GDM1 (cell line): ENCODE data around the gene KCNJ12.
"Not testable (repeated sequence)": the region's sequence is repeated elsewhere in the genome, so short reads cannot be mapped to it uniquely, and the experiment has no call there.

ENCODE experiments used
- DNase-seq: peaks from one replicate; lab custom pipeline; 2025; lab: John Stamatoyannopoulos, UW

KCNJ12 gene

DNA sequence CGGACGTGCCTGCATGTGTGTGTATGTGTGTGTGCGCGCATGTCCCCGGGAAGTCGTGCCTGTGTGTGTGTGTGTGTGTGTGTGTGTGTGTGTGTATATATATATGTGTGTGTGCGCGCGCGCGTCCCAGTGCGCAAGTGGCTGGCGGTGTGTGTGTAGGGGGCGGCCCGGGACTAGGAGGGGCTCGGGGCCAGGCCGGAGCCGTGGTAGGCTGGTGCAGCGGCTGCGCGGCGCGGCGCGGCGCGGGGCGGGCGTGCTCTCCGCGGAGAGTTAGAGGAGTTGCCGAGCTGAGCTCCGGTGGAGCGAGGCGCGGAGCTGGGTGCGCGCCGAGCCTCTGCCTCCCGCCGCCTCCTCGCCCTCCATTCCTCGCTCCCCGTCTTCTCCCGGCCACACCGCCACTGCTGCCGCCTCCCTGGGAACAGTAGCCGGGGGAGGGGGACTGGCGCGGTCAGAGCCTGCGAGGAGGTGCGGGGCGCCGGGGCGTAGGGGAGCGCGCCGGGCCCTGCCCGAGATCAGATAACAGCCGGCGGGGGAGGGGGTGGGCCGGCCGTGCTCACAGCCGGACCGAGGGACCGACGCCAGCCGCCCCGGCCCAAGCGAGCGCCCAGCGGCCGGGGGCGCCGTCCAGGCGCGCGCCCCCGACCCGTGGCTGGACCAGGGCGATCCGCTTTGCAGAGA, at the start of gene KCNJ12:
TSS of gene KCNJ12 (plus strand) at position 277 of the 678 bp plus-strand sequence. CDS start 38,986 bp downstream, outside the sequence.
- no peak for DNase-seq

DNA sequence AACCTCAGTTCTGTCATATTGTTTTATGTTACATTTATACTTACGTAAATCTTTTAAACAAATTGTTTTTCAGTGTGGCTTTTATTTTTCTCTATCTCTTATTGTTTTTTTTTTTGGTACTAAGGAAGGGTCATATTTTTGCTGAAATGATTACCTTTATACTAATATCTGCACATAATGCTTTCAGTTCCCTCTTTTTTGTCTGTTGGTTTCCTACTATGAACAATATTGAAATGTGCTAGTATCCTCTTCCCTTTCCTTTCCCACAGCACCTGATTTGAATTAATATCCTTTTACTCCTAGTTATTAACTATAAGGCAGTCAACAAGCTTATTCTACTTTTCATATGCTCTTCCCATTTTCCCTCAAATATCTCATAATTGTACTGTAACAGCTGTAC, 48.2 kb upstream of the KCNJ12 start:
- not testable (repeated sequence) for DNase-seq

GRCh38 chr17:21328778-21329177, 47.4 kb upstream of the KCNJ12 start:
- DNase-seq: not testable (repeated sequence)

- no peak for DNase-seq
These were observed 45.6 kb upstream of the KCNJ12 start for GRCh38 chr17:21330436-21331160.

GRCh38 chr17:21336541-21337294, 39.4 kb upstream of the KCNJ12 start:
- DNase-seq: not testable (repeated sequence)

DNA sequence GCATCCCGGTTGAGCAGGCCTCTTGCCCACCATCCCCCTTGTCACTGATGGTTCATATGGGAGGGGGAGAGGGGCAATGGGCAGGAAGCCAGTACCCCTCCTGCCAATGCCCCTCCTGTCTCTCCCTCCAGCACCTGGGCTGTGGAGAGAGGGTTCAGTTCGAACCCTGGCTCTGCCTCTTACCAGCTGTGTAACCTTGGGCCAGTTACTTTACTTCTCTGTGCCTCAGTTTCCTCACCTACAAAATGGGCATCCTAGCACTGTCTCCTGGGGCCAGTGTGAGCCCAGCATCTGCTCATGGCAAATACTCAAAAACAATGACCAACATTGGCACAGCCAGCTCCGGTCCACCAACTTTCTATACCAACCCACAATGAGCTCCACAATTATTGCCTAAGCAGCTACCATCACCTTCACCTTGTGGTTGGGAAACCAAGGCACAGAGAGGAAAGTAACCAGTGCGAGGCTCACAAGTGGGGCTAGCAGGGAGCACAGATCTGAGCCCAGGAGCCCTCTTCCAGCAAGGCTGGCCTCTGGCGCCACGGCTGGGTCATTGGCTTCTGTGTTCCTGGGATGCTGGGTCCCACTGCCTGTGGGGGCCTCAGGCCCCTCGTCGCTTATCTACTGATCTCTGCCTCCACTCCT, 38.1 kb upstream of the KCNJ12 start:
- DNase-seq: not testable (repeated sequence)

- DNase-seq: no peak
These were observed 37.1 kb upstream of the KCNJ12 start for GRCh38 chr17:21339011-21339410.

- not testable (repeated sequence) for DNase-seq
These were observed 36.6 kb upstream of the KCNJ12 start for GRCh38 chr17:21339571-21339970.

DNA sequence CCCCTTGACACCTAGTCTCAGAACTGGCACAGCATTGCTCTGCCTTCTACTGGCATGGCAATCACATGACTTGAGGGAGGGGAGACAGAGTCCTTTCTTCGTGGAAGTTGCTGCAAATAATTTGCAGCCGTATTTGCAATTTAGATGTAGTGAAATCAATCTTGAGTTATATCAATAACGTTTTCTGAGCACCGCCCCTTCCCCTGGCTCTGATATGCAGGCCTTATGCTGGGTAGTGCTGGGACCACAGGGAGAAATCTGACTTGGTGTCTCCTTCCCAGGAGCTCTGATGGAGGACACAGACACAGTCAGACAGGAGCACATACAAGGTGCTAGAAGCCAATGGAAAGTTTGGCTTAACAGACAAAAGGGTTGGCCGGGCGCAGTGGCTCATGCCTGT, 35.8 kb upstream of the KCNJ12 start:
- DNase-seq: not testable (repeated sequence)

GRCh38 chr17:21341279-21341678, 34.9 kb upstream of the KCNJ12 start:
- not testable (repeated sequence) for DNase-seq

GRCh38 chr17:21341925-21342540, 34.1 kb upstream of the KCNJ12 start:
- DNase-seq: not testable (repeated sequence)

GRCh38 chr17:21343061-21343949, 32.9 kb upstream of the KCNJ12 start:
- DNase-seq: not testable (repeated sequence)

DNA sequence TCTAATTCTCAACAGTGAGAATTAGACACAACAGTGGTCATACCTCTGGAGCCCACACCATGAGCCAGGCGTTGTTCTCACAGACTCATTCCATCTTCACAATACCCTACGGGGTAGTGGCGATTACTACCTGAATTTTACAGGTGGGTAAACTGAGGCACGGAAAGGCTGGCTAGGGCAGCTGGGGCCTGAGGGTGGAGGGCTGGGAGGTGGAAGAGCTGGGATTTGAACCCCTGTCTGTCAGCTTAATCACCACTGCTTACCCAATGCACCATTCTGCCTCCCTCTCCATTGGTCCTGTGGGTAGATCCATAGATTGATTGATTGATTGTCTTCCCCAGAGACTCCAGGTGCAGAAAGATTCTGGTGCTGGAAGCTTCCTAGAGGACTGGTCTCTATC, 31.4 kb upstream of the KCNJ12 start:
- DNase-seq: not testable (repeated sequence)

- no peak for DNase-seq
These were observed 30.9 kb upstream of the KCNJ12 start for GRCh38 chr17:21345236-21345635.

- DNase-seq: not testable (repeated sequence)
These were observed 30.1 kb upstream of the KCNJ12 start for GRCh38 chr17:21346107-21346506.

- DNase-seq: not testable (repeated sequence)
These were observed 29.4 kb upstream of the KCNJ12 start for GRCh38 chr17:21346651-21347250.

DNA sequence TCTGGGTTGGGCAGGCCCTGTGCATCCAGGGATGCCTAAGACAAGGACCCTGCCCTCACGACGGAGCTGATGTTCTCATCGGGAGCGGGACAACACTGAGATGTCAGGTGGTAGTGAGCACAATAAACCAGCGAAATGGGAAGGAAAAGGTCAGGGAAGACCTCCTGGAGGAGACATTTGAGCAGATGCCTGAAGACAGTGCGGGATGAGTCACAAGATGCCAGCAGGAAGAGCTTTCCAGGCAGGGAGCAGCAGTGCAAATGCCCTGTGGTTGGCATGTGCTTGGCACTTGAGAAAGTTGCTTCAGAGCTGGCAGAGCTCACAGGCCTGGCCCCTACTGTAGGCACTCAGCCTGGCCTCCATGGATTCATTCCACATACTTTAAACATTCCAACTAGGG, 28.5 kb upstream of the KCNJ12 start:
- not testable (repeated sequence) for DNase-seq

GRCh38 chr17:21348081-21348925, 27.9 kb upstream of the KCNJ12 start:
- not testable (repeated sequence) for DNase-seq

GRCh38 chr17:21348926-21349261, 27.3 kb upstream of the KCNJ12 start:
- DNase-seq: not testable (repeated sequence)
